Tracheal epithelial cell (primary cell): ENCODE data around the gene ARMH2. TPM values are rescaled to one million over a fixed set of nuclear protein-coding genes. Genes with fewer than 3 reads are reported as not detected.

Experiments
- total RNA-seq: library from RNA; depleted of rRNA; stranded (reverse); fragments of >200 nt; gene quantifications from 2 replicates; pipeline ENCODE4 v1.2.1, GENCODE V29; 2014

Gene ARMH2
- not detected in 2 replicates for total RNA-seq

DNA sequence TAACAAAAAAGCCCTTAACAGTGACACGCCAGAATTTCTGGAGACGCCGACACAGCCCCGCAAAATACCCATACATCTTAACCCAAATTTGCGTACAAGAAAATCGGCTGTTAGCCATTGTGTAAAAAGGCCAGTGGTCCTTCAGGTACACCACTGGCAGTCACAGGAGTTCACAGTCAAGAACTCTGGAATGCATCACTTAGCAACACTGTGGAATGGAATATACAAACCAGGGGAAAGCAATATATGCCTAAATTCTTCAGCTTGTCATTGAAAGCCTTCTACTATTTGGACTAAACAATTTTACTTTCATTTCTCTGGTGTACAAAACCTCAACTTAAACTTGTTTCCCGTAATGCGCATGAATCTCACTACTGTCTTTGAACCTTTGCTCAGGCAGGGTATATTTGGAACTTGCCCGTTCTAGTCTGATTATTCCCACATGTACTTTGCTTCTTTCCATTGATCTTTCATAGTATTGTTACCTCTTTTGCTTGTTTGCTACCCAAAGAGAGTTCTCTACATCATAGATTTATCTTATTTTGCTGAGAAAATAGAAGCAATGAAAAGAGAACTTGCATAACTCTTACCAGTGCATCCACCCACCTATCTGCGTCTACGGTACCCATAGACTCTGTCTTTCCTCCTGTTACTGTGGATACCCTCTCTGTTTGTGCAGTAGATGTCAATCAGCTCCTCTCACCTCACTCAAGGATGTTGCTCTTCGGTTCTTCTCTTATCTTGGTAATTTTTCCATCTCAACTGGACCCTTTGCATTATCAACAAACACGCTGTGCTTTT is at the start of gene ARMH2:
Gene ARMH2 (minus strand): TSS at position 178 of the 801 bp plus-strand sequence. CDS start 60 bp downstream, at position 118.

DNA sequence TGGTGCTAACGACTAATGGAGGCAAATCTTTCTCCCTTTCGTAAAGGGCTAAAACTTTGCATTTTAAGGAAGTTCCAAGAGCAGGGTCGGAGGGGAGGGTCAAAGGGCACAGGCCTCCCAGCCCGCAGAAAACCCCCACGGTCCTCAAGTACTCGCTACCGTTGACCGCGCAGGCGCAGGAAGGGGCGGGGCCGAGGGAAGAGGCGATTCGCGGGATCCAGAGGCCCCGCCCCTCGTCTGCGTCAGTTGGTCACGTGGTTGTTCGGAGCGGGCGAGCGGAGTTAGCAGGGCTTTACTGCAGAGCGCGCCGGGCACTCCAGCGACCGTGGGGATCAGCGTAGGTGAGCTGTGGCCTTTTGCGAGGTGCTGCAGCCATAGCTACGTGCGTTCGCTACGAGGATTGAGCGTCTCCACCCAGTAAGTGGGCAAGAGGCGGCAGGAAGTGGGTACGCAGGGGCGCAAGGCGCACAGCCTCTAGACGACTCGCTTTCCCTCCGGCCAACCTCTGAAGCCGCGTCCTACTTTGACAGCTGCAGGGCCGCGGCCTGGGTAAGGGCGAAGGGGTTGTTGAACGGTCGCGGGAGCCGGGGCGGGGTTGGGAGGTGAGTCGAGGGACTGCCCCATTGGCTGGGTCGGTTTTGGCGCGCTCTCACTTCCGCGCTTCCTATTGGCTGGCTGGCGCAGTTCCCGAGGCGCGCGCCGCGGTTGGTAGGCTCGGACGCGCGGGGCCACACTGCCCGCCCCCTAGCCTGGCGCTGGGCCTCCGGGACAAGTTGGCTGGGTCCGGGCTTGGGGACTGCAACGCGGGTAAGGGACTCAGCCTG is 23.8 kb downstream of the ARMH2 start, which contains the start of gene GMNN:
Gene GMNN (plus strand): TSS at position 242 of the 824 bp plus-strand sequence. CDS start 2,310 bp downstream, outside the sequence.

Other genes with a start within 250 kb of the ARMH2 start
- under 0.01 and 0.21 TPM in 2 replicates for gene KIAA0319, start 152.7 kb downstream of the ARMH2 start, total RNA-seq
- 16.4 and 18.1 TPM in 2 replicates for gene TDP2, start 132.0 kb downstream of the ARMH2 start, total RNA-seq
- 7.7 and 11.3 TPM in 2 replicates for gene ACOT13, start 131.8 kb downstream of the ARMH2 start, total RNA-seq
- 90.4 and 146 TPM in 2 replicates for gene C6orf62, start 79.8 kb downstream of the ARMH2 start, total RNA-seq
- gene GMNN, start 24.0 kb downstream of the ARMH2 start, total RNA-seq, result 8.7 and 12.1 TPM in 2 replicates
- gene RIPOR2, start 137.0 kb upstream of the ARMH2 start, total RNA-seq, result under 0.01 TPM in 2 replicates